Naive thymus-derived CD4-positive, alpha-beta T cell (primary cell): Measurements from ENCODE around the gene PARL. TPM values are rescaled to one million over a fixed set of nuclear protein-coding genes. Genes with fewer than 3 reads are reported as not detected.
A peak's percentile ranks its signal among the peaks of the same experiment; 100 is the strongest.

ENCODE experiments used
- ATAC-seq: fragments of 150-1000 bp; cut with Tn5 transposase; 2 replicates; pipeline ENCODE4 v1.10.0; 2021; ENCODE audit warnings: mild to moderate bottlenecking, moderate library complexity
- CTCF ChIA-PET: fragments of 350-600 bp; sonication (Branson Sonifier 250); formaldehyde crosslinking; loops from one replicate; lab custom pipeline; 2021; ENCODE audit warnings: antibody characterized with exemption; lab: Charles Lee
- POLR2A ChIA-PET: fragments of 350-600 bp; sonication (Branson Sonifier 250); formaldehyde crosslinking; loops from one replicate; lab custom pipeline; 2021; ENCODE audit warnings: antibody characterized with exemption, inconsistent platforms; lab: Charles Lee
- DNase-seq, 9 donors: peaks; one replicate each; pipeline versions ENCODE4 v3.0.0 to v3.0.0-alpha.2; 2020 to 2022; ENCODE audit warnings: mixed read lengths in 1 of 9
- H3K27ac ChIP-seq: one replicate; pipeline ENCODE4 v1.7.0; 2013; ENCODE audit warnings: mild to moderate bottlenecking, low read depth, low read length, moderate library complexity
- H3K27me3 ChIP-seq, 2 donors: one replicate each; pipeline ENCODE4 v1.7.0; 2013; ENCODE audit warnings: low read length in 2 of 2, mild to moderate bottlenecking in 2 of 2, moderate library complexity in 2 of 2; ENCODE audit not compliant: control insufficient read depth in 2 of 2, insufficient read depth in 2 of 2
- H3K36me3 ChIP-seq, 3 experiments: 1 replicate in 2 of 3; 2 replicates in 1 of 3; pipeline ENCODE4 v1.7.0; 2013; ENCODE audit warnings: low read length in 3 of 3, mild to moderate bottlenecking in 3 of 3, moderate library complexity in 1 of 3; ENCODE audit not compliant: insufficient read depth in 3 of 3, control insufficient read depth in 2 of 3
- H3K4me1 ChIP-seq, 2 donors: one replicate each; pipeline ENCODE4 v1.7.0; 2013; ENCODE audit warnings: low read length in 2 of 2, mild to moderate bottlenecking in 2 of 2, moderate library complexity in 1 of 2; ENCODE audit not compliant: control insufficient read depth in 2 of 2, insufficient read depth in 2 of 2
- H3K4me3 ChIP-seq: 2 replicates; pipeline ENCODE4 v1.7.0; 2013; ENCODE audit warnings: mild to moderate bottlenecking, low read length
- H3K9me3 ChIP-seq, 3 experiments: 1 replicate in 2 of 3; 2 replicates in 1 of 3; pipeline ENCODE4 v1.7.0; 2013; ENCODE audit warnings: low read length in 3 of 3; ENCODE audit not compliant: control insufficient read depth in 2 of 3
- H3K27ac Mint-ChIP-seq, 9 donors: one replicate each; pipeline ENCODE4 v1.8.0; 2020 to 2022; ENCODE audit warnings: mixed read lengths in 9 of 9, mild to moderate bottlenecking in 8 of 9, moderate library complexity in 5 of 9, inconsistent platforms in 2 of 9
- H3K27me3 Mint-ChIP-seq, 5 donors: one replicate each; pipeline ENCODE4 v1.8.0; 2021 to 2022; ENCODE audit warnings: mixed read lengths in 5 of 5, mild to moderate bottlenecking in 1 of 5
- H3K36me3 Mint-ChIP-seq, 5 donors: one replicate each; pipeline ENCODE4 v1.8.0; 2020 to 2022; ENCODE audit warnings: mixed read lengths in 5 of 5, mild to moderate bottlenecking in 3 of 5, inconsistent platforms in 1 of 5
- H3K4me1 Mint-ChIP-seq, 7 donors: one replicate each; pipeline ENCODE4 v1.8.0; 2020 to 2022; ENCODE audit warnings: mixed read lengths in 7 of 7, mild to moderate bottlenecking in 3 of 7, inconsistent platforms in 1 of 7
- H3K4me3 Mint-ChIP-seq, 10 donors: one replicate each; pipeline ENCODE4 v1.8.0; 2020 to 2022; ENCODE audit warnings: mild to moderate bottlenecking in 10 of 10, mixed read lengths in 10 of 10, moderate library complexity in 6 of 10, inconsistent platforms in 2 of 10
- H3K9me3 Mint-ChIP-seq, 11 donors: one replicate each; pipeline ENCODE4 v1.8.0; 2020 to 2022; ENCODE audit warnings: mixed read lengths in 11 of 11, mild to moderate bottlenecking in 4 of 11, inconsistent platforms in 1 of 11, moderate library complexity in 1 of 11
- intact Hi-C, 2 donors: fragments of 100-400 bp; cut with micrococcal nuclease; formaldehyde crosslinking; loops; one replicate each; pipeline ENCODE4 v1.15.1; 2023
- polyA plus RNA-seq, 2 donors: library from polyadenylated mRNA; unstranded; fragments of 300-500 nt; fragmentation: Illumina TruSeq; gene quantifications; one replicate each; pipeline ENCODE4 v1.2.3, GENCODE V29; 2021
- total RNA-seq, 6 experiments: library from RNA in 5 of 6; stranded (reverse) in 5 of 6; gene quantifications; 1 replicate in 5 of 6; 2 replicates in 1 of 6; pipeline ENCODE4 v1.2.3 and lab custom pipeline; 2021 to 2026

Gene PARL
- total and polyA plus RNA-seq, 7 experiments from 2014 or later: 41.6 to 130 (median 49.1) TPM

GRCh38 chr3:183837390-183837789 is 47.3 kb downstream of the PARL start:
- ATAC-seq (no peak), DNase-seq (no peak)
- Mint-ChIP-seq H3K4me1 (peaks cover 0 to 3% (median 0%) of the 10 kb centered on the region in 7 donors), H3K27me3 (no peaks in the 10 kb centered on the region), H3K4me3 (no peak overlapping the region), H3K27ac (peak overlapping the region in 2 of 9 donors; percentile 68 to 73), H3K9me3 (no peaks in the 10 kb centered on the region), H3K36me3 (peaks cover 0 to 35% (median 13%) of the 10 kb centered on the region in 5 donors)
- ChIA-PET CTCF (no interaction called here), POLR2A (no interaction called here)
- no peaks in the 10 kb centered on the region for H3K27me3 ChIP-seq
- H3K9me3 ChIP-seq: no peaks in the 10 kb centered on the region
- no peak overlapping the region for H3K4me3 ChIP-seq
- no peaks in the 10 kb centered on the region for H3K4me1 ChIP-seq
- H3K36me3 ChIP-seq: peaks cover 4 to 66% (median 7%) of the 10 kb centered on the region in 3 experiments
- no peak overlapping the region for H3K27ac ChIP-seq
- intact Hi-C loops: no loop called here

- ATAC-seq: no peak
These were observed 51.2 kb downstream of the PARL start for GRCh38 chr3:183833516-183833915.

GRCh38 chr3:183830187-183830586 is 54.5 kb downstream of the PARL start:
- Mint-ChIP-seq H3K27me3 (peaks cover 0 to 7% (median 0%) of the 10 kb centered on the region in 5 donors), H3K9me3 (peaks cover 0 to 2% (median 0%) of the 10 kb centered on the region in 11 donors), H3K36me3 (peaks cover 0 to 20% (median 3%) of the 10 kb centered on the region in 5 donors), H3K27ac (peak overlapping the region in 4 of 9 donors; percentile 39 to 84 (median 46)), H3K4me3 (no peak overlapping the region), H3K4me1 (peaks cover 0 to 6% (median 4%) of the 10 kb centered on the region in 7 donors)
- Histone ChIP-seq H3K27me3 (no peaks in the 10 kb centered on the region), H3K27ac (no peak overlapping the region), H3K4me3 (no peak overlapping the region), H3K9me3 (no peaks in the 10 kb centered on the region), H3K4me1 (no peaks in the 10 kb centered on the region), H3K36me3 (peaks cover 0 to 42% (median 4%) of the 10 kb centered on the region in 3 experiments)
- ATAC-seq (no peak), DNase-seq (no peak)
- intact Hi-C loops: no loop called here
- ChIA-PET POLR2A (no interaction called here), CTCF (interaction anchor here (0.6 kb wide), 1 partner anchor 38 kb away, joined by 6 read pairs; no protein-coding TSS in a partner anchor)

More at GRCh38 chr3:183833516-183833915, 51.2 kb downstream of the PARL start:
- Mint-ChIP-seq H3K27me3 (no peaks in the 10 kb centered on the region), H3K27ac (peak overlapping the region in 1 of 9 donors; percentile 36), H3K4me3 (no peak overlapping the region), H3K9me3 (no peaks in the 10 kb centered on the region), H3K4me1 (no peaks in the 10 kb centered on the region), H3K36me3 (peaks cover 0 to 26% (median 3%) of the 10 kb centered on the region in 5 donors)
- Histone ChIP-seq H3K4me3 (no peak overlapping the region), H3K9me3 (no peaks in the 10 kb centered on the region), H3K4me1 (no peaks in the 10 kb centered on the region), H3K27me3 (no peaks in the 10 kb centered on the region), H3K27ac (no peak overlapping the region), H3K36me3 (peaks cover 0 to 54% (median 4%) of the 10 kb centered on the region in 3 experiments)
- CTCF ChIA-PET: no interaction called here
- POLR2A ChIA-PET: no interaction called here
- intact Hi-C loops: no loop called here
- DNase-seq: no peak

- no peak for ATAC-seq
- H3K4me3 ChIP-seq: no peak overlapping the region
- intact Hi-C loops: no loop called here
- H3K27me3 Mint-ChIP-seq: peaks cover 0 to 8% (median 0%) of the 10 kb centered on the region in 5 donors
- no peaks in the 10 kb centered on the region for H3K27me3 ChIP-seq
- H3K9me3 Mint-ChIP-seq: peaks cover 0 to 2% (median 0%) of the 10 kb centered on the region in 11 donors
- H3K9me3 ChIP-seq: no peaks in the 10 kb centered on the region
- no peak for DNase-seq
- ChIA-PET CTCF (no interaction called here), POLR2A (no interaction called here)
- peaks cover 0 to 41% (median 4%) of the 10 kb centered on the region in 3 experiments for H3K36me3 ChIP-seq
- H3K4me1 Mint-ChIP-seq: peaks cover 0 to 7% (median 5%) of the 10 kb centered on the region in 7 donors
- no peak overlapping the region for H3K4me3 Mint-ChIP-seq
- peak overlapping the region in 1 of 9 donors; percentile 4 for H3K27ac Mint-ChIP-seq
- H3K4me1 ChIP-seq: peaks cover under 1 to 3% of the 10 kb centered on the region in 2 donors
- no peak overlapping the region for H3K27ac ChIP-seq
- H3K36me3 Mint-ChIP-seq: peaks cover 0 to 19% (median 3%) of the 10 kb centered on the region in 5 donors
These were observed 55.2 kb downstream of the PARL start for GRCh38 chr3:183829466-183829865.

GRCh38 chr3:183828538-183828870 is 56.2 kb downstream of the PARL start:
- H3K27me3 Mint-ChIP-seq: peaks cover 0 to 18% (median 0%) of the 10 kb centered on the region in 5 donors
- peak overlapping the region in 1 of 10 donors; percentile 1 for H3K4me3 Mint-ChIP-seq
- no peak for ATAC-seq
- DNase-seq: no peak
- Histone ChIP-seq H3K4me3 (no peak overlapping the region), H3K4me1 (peaks cover 7 to 11% of the 10 kb centered on the region in 2 donors), H3K9me3 (no peaks in the 10 kb centered on the region), H3K27me3 (no peaks in the 10 kb centered on the region), H3K27ac (no peak overlapping the region), H3K36me3 (peaks cover 0 to 33% (median 4%) of the 10 kb centered on the region in 3 experiments)
- CTCF ChIA-PET: interaction anchor here (1.2 kb wide), 1 partner anchor 56 kb away, joined by 4 read pairs; the partner anchor contains the start of gene PARL
- intact Hi-C loops: loop anchor here in 1 of 2 donors (1.0 kb wide), 1 partner anchor 12 kb away; no protein-coding TSS in a partner anchor
- peaks cover 0 to 13% (median 3%) of the 10 kb centered on the region in 5 donors for H3K36me3 Mint-ChIP-seq
- POLR2A ChIA-PET: no interaction called here
- H3K9me3 Mint-ChIP-seq: peaks cover 0 to 4% (median 0%) of the 10 kb centered on the region in 11 donors
- H3K27ac Mint-ChIP-seq: peak overlapping the region in 2 of 9 donors; percentile 18 to 25
- peaks cover 5 to 15% (median 11%) of the 10 kb centered on the region in 7 donors for H3K4me1 Mint-ChIP-seq

GRCh38 chr3:183827809-183828537 is 56.7 kb downstream of the PARL start:
- Mint-ChIP-seq H3K4me3 (peak overlapping the region in 1 of 10 donors; percentile 1), H3K27me3 (peaks cover 0 to 18% (median 0%) of the 10 kb centered on the region in 5 donors), H3K4me1 (peaks cover 5 to 15% (median 11%) of the 10 kb centered on the region in 7 donors), H3K27ac (peak overlapping the region in 3 of 9 donors; percentile 10 to 71 (median 25)), H3K9me3 (peaks cover 0 to 4% (median 0%) of the 10 kb centered on the region in 11 donors), H3K36me3 (peaks cover 0 to 13% (median 3%) of the 10 kb centered on the region in 5 donors)
- Histone ChIP-seq H3K27ac (no peak overlapping the region), H3K27me3 (no peaks in the 10 kb centered on the region), H3K4me1 (peaks cover 7 to 11% of the 10 kb centered on the region in 2 donors), H3K36me3 (peaks cover 0 to 28% (median 4%) of the 10 kb centered on the region in 3 experiments), H3K9me3 (no peaks in the 10 kb centered on the region), H3K4me3 (no peak overlapping the region)
- POLR2A ChIA-PET: no interaction called here
- CTCF ChIA-PET: interaction anchor here (1.2 kb wide), 1 partner anchor 57 kb away, joined by 4 read pairs; the partner anchor contains the start of gene PARL
- intact Hi-C loops: loop anchor here in 1 of 2 donors (1.0 kb wide), 1 partner anchor 12 kb away; no protein-coding TSS in a partner anchor
- DNase-seq (no peak), ATAC-seq (no peak)
